ENCODE data around the gene MRPL43.

DNA sequence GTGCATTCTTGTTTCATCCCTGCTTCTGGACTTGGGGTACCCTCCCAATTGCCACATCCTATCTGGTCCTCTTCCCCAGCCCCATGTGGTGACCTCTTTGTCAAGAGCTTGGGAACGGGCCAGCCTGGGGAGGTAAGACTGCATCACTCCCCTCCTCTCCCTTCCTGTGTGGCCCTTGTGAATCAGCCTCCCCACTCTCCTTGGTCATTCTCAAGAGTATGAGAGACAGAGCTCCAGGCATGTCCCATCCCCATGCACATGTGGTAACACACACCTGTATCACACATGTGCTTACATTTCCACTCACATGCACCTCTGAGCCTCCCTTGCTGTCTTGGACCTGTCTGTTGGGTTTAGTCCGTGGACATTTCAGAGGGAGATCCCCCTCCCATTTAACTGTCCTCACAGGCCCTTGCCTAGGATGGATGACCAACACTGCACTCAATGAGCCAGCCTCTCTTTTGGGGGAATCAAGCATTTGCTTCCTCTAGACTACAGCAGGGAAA, 2.6 kb downstream of the MRPL43 start:
- TF ChIP-seq, protein P1, sequence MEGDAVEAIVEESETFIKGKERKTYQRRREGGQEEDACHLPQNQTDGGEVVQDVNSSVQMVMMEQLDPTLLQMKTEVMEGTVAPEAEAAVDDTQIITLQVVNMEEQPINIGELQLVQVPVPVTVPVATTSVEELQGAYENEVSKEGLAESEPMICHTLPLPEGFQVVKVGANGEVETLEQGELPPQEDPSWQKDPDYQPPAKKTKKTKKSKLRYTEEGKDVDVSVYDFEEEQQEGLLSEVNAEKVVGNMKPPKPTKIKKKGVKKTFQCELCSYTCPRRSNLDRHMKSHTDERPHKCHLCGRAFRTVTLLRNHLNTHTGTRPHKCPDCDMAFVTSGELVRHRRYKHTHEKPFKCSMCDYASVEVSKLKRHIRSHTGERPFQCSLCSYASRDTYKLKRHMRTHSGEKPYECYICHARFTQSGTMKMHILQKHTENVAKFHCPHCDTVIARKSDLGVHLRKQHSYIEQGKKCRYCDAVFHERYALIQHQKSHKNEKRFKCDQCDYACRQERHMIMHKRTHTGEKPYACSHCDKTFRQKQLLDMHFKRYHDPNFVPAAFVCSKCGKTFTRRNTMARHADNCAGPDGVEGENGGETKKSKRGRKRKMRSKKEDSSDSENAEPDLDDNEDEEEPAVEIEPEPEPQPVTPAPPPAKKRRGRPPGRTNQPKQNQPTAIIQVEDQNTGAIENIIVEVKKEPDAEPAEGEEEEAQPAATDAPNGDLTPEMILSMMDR (IDR thresholded peaks at IDR 0.05): no peak
- TF ChIP-seq POLR2A (IDR thresholded peaks at IDR 0.05): no peak
